GM19025 (cell line): Measurements from ENCODE around the gene SPINK6.

ENCODE experiments used
- ATAC-seq: cut with Tn5 transposase; IDR thresholded peaks from one replicate; pipeline ENCODE4 v1.9.1; 2021; ENCODE audit warnings: mild to moderate bottlenecking, low read depth, moderate library complexity; ENCODE audit not compliant: unreplicated experiment

The SPINK6 gene

GRCh38 chr5:148214665-148215185 is 11.9 kb downstream of the SPINK6 start:
- no peak for ATAC-seq

GRCh38 chr5:148221508-148221907 is 18.7 kb downstream of the SPINK6 start:
- ATAC-seq: no peak

- no peak for ATAC-seq
Measured at GRCh38 chr5:148224117-148224742, 21.4 kb downstream of the SPINK6 start.

GRCh38 chr5:148228392-148228984 is 25.6 kb downstream of the SPINK6 start:
- no peak for ATAC-seq

- ATAC-seq: no peak
Measured at GRCh38 chr5:148229840-148230239, 27.0 kb downstream of the SPINK6 start.

- ATAC-seq: no peak
Measured at GRCh38 chr5:148230240-148230639, 27.4 kb downstream of the SPINK6 start.

GRCh38 chr5:148237785-148238417 is 35.1 kb downstream of the SPINK6 start:
- no peak for ATAC-seq

GRCh38 chr5:148238418-148238794 is 35.6 kb downstream of the SPINK6 start, which contains the start of gene MARCOL:
Gene MARCOL, plus strand, starts transcription at chr5:148238525. Its CDS starts 73 bp downstream, at chr5:148238598.
- no peak for ATAC-seq

- ATAC-seq: no peak
Measured at GRCh38 chr5:148248894-148249293, 46.1 kb downstream of the SPINK6 start.

- no peak for ATAC-seq
Measured at GRCh38 chr5:148255456-148255855, 52.6 kb downstream of the SPINK6 start.

- no peak for ATAC-seq
Measured at GRCh38 chr5:148259288-148259687, 56.4 kb downstream of the SPINK6 start.

- ATAC-seq: no peak
Measured at GRCh38 chr5:148261221-148261620, 58.4 kb downstream of the SPINK6 start.
